Activated naive CD8-positive, alpha-beta T cell treated with anti-CD3 and anti-CD28 coated beads for 36 hours (primary cell): ENCODE data around the gene LIFR. TPM values are rescaled to one million over a fixed set of nuclear protein-coding genes. Genes with fewer than 3 reads are reported as not detected.
"Not testable (repeated sequence)": the region's sequence is repeated elsewhere in the genome, so short reads cannot be mapped to it uniquely, and the experiment has no call there.

Experiments used
- DNase-seq: peaks from one replicate; pipeline ENCODE4 v3.0.0; 2021
- H3K27ac Mint-ChIP-seq: one replicate; pipeline ENCODE4 v1.8.0; 2022; ENCODE audit warnings: mild to moderate bottlenecking, moderate library complexity, mixed read lengths
- H3K27me3 Mint-ChIP-seq: one replicate; pipeline ENCODE4 v1.8.0; 2022; ENCODE audit warnings: mild to moderate bottlenecking, mixed read lengths
- H3K36me3 Mint-ChIP-seq: one replicate; pipeline ENCODE4 v1.8.0; 2021; ENCODE audit warnings: mild to moderate bottlenecking, mixed read lengths
- H3K4me1 Mint-ChIP-seq: one replicate; pipeline ENCODE4 v1.8.0; 2021; ENCODE audit warnings: mixed read lengths
- H3K4me3 Mint-ChIP-seq: one replicate; pipeline ENCODE4 v1.8.0; 2022; ENCODE audit warnings: mild to moderate bottlenecking, moderate library complexity, mixed read lengths
- H3K9me3 Mint-ChIP-seq: one replicate; pipeline ENCODE4 v1.8.0; 2022; ENCODE audit warnings: mixed read lengths
- total RNA-seq, 2 experiments: library from RNA; stranded (reverse); gene quantifications; one replicate each; pipeline ENCODE4 v1.2.3, GENCODE V29; 2021

The LIFR gene
- total RNA-seq, 2 experiments from 2014 or later: not detected

DNA sequence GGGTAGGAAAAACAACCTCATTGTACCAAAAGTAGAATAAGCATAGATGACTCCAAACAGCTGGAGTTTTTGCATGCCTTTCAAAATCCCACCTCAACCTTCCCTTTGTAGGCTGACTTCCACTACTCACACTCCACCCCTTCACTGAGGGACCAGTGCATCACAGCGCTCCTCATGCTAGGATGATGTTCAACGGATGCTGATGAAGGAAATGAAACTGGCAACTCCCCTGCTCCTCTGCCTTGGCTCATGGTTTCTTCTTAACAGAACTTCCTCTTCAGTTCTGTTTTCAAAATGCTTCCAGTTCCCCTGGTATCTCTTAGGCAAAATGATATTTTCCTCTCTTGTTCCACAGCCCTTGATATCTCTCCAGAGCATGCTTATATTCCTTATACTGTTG is 29.0 kb downstream of the LIFR start:
- H3K27ac Mint-ChIP-seq: no peak overlapping the region
- H3K4me1 Mint-ChIP-seq: no peaks in the 10 kb centered on the region
- no peaks in the 10 kb centered on the region for H3K36me3 Mint-ChIP-seq
- no peak overlapping the region for H3K4me3 Mint-ChIP-seq
- peaks cover 50% of the 10 kb centered on the region for H3K27me3 Mint-ChIP-seq
- no peaks in the 10 kb centered on the region for H3K9me3 Mint-ChIP-seq
- DNase-seq: no peak

GRCh38 chr5:38524022-38524421 is 32.4 kb downstream of the LIFR start:
- Mint-ChIP-seq H3K9me3 (no peaks in the 10 kb centered on the region), H3K27me3 (peaks cover 62% of the 10 kb centered on the region), H3K27ac (no peak overlapping the region), H3K4me3 (no peak overlapping the region), H3K4me1 (no peaks in the 10 kb centered on the region), H3K36me3 (no peaks in the 10 kb centered on the region)
- no peak for DNase-seq

GRCh38 chr5:38519476-38519875 is 37.0 kb downstream of the LIFR start:
- no peak for DNase-seq
- Mint-ChIP-seq H3K27me3 (peaks cover 34% of the 10 kb centered on the region), H3K4me3 (no peak overlapping the region), H3K36me3 (no peaks in the 10 kb centered on the region), H3K27ac (no peak overlapping the region), H3K4me1 (no peaks in the 10 kb centered on the region), H3K9me3 (no peaks in the 10 kb centered on the region)

GRCh38 chr5:38518341-38518740 is 38.1 kb downstream of the LIFR start:
- H3K27ac Mint-ChIP-seq: no peak overlapping the region
- DNase-seq: no peak
- no peaks in the 10 kb centered on the region for H3K4me1 Mint-ChIP-seq
- H3K4me3 Mint-ChIP-seq: no peak overlapping the region
- peaks cover 33% of the 10 kb centered on the region for H3K27me3 Mint-ChIP-seq
- no peaks in the 10 kb centered on the region for H3K9me3 Mint-ChIP-seq
- H3K36me3 Mint-ChIP-seq: no peaks in the 10 kb centered on the region

GRCh38 chr5:38516649-38517048 is 39.8 kb downstream of the LIFR start:
- H3K4me3 Mint-ChIP-seq, DNase-seq, H3K9me3 Mint-ChIP-seq, H3K36me3 Mint-ChIP-seq, H3K27ac Mint-ChIP-seq, H3K4me1 Mint-ChIP-seq: not testable (repeated sequence)
- H3K27me3 Mint-ChIP-seq: peaks cover 24% of the 10 kb centered on the region

GRCh38 chr5:38515646-38516045 is 40.8 kb downstream of the LIFR start:
- peaks cover 16% of the 10 kb centered on the region for H3K27me3 Mint-ChIP-seq
- no peaks in the 10 kb centered on the region for H3K36me3 Mint-ChIP-seq
- no peaks in the 10 kb centered on the region for H3K9me3 Mint-ChIP-seq
- no peaks in the 10 kb centered on the region for H3K4me1 Mint-ChIP-seq
- DNase-seq: no peak
- no peak overlapping the region for H3K27ac Mint-ChIP-seq
- no peak overlapping the region for H3K4me3 Mint-ChIP-seq

GRCh38 chr5:38515092-38515491 is 41.4 kb downstream of the LIFR start:
- Mint-ChIP-seq H3K36me3 (no peaks in the 10 kb centered on the region), H3K4me3 (no peak overlapping the region), H3K4me1 (no peaks in the 10 kb centered on the region), H3K9me3 (no peaks in the 10 kb centered on the region), H3K27ac (no peak overlapping the region), H3K27me3 (peaks cover 11% of the 10 kb centered on the region)
- DNase-seq: no peak

GRCh38 chr5:38509185-38509584 is 47.3 kb downstream of the LIFR start:
- no peak overlapping the region for H3K27ac Mint-ChIP-seq
- H3K36me3 Mint-ChIP-seq: no peaks in the 10 kb centered on the region
- H3K9me3 Mint-ChIP-seq: no peaks in the 10 kb centered on the region
- DNase-seq: no peak
- peaks cover 27% of the 10 kb centered on the region for H3K27me3 Mint-ChIP-seq
- H3K4me1 Mint-ChIP-seq: no peaks in the 10 kb centered on the region
- H3K4me3 Mint-ChIP-seq: no peak overlapping the region

DNA sequence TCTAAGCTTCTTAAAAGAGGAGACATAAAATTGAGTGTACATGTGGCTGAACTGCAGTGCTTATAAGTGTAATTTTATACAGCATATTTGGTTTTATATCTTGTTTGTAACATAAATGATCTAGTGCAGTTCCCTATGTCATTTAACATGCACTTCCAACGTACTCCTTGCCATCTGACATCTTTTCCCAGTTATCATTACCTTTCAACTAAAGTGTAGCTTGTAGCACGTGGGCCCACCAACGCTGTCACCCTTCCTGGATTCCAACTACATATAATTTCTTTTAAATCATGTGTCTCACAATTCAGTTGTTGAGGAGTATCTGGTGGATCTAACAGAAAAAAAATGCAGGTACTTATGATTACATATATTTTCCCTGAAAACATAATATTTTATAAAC is 50.1 kb downstream of the LIFR start:
- Mint-ChIP-seq H3K4me3 (no peak overlapping the region), H3K4me1 (no peaks in the 10 kb centered on the region), H3K27me3 (peaks cover 17% of the 10 kb centered on the region), H3K27ac (no peak overlapping the region), H3K36me3 (no peaks in the 10 kb centered on the region), H3K9me3 (no peaks in the 10 kb centered on the region)
- DNase-seq: no peak

GRCh38 chr5:38500573-38501260 is 55.7 kb downstream of the LIFR start:
- Mint-ChIP-seq H3K27me3 (peaks cover 15% of the 10 kb centered on the region), H3K27ac (no peak overlapping the region), H3K9me3 (no peaks in the 10 kb centered on the region), H3K36me3 (no peaks in the 10 kb centered on the region), H3K4me1 (no peaks in the 10 kb centered on the region), H3K4me3 (no peak overlapping the region)
- DNase-seq: no peak

DNA sequence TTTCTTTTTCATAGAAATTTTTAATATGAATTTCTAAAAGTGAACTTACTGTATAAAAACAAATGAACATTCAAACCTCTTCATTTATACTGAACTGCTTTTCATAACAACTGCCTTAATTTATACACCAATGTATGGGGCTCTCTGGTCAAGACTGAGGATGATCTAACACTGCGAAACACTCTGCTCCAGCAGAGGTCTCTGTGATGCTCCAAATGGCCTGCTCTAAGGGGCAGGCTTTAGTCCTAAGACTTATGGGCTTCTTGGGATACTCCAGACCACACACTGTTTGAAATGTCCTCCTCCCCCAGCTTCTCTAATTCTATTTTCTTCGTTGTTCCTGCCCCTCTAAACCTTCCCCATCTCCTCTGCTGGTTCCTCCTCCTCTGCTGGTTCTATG is 58.5 kb downstream of the LIFR start:
- Mint-ChIP-seq H3K27me3 (peaks cover 24% of the 10 kb centered on the region), H3K4me1 (no peaks in the 10 kb centered on the region), H3K4me3 (no peak overlapping the region), H3K27ac (no peak overlapping the region), H3K9me3 (no peaks in the 10 kb centered on the region), H3K36me3 (no peaks in the 10 kb centered on the region)
- no peak for DNase-seq

DNA sequence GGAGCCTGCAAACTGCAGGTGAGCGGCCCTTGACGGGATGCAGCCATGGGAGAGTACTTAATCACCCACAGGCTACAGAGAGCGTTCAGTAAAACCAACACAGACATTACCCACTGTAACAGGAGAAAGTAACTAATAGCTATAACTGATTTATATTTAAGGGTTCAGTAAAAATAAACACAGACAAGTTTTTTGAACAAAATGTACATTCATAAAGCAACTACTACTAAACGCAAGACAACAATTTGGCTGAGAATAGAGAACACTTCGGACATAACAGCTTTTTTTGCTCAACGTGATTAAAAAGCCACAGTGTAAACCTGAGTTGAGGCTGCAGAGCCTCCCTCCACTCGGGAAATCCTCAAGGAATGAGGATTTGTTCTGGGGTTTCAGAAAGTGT is 61.7 kb downstream of the LIFR start:
- no peak overlapping the region for H3K27ac Mint-ChIP-seq
- H3K9me3 Mint-ChIP-seq: no peaks in the 10 kb centered on the region

GRCh38 chr5:38494175-38494574 is 62.3 kb downstream of the LIFR start:
- Mint-ChIP-seq H3K27ac (no peak overlapping the region), H3K36me3 (no peaks in the 10 kb centered on the region), H3K4me1 (no peaks in the 10 kb centered on the region), H3K4me3 (no peak overlapping the region), H3K27me3 (peaks cover 31% of the 10 kb centered on the region), H3K9me3 (no peaks in the 10 kb centered on the region)
- DNase-seq: no peak

More for the DNA sequence above, 61.7 kb downstream of the LIFR start:
- H3K4me1 Mint-ChIP-seq: no peaks in the 10 kb centered on the region
- H3K27me3 Mint-ChIP-seq: peaks cover 34% of the 10 kb centered on the region
- no peaks in the 10 kb centered on the region for H3K36me3 Mint-ChIP-seq
- no peak for DNase-seq
- no peak overlapping the region for H3K4me3 Mint-ChIP-seq

GRCh38 chr5:38483805-38484398 is 72.5 kb downstream of the LIFR start:
- Mint-ChIP-seq H3K4me3 (no peak overlapping the region), H3K27me3 (peaks cover 60% of the 10 kb centered on the region), H3K36me3 (no peaks in the 10 kb centered on the region), H3K9me3 (no peaks in the 10 kb centered on the region), H3K4me1 (peaks cover 3% of the 10 kb centered on the region), H3K27ac (no peak overlapping the region)
- no peak for DNase-seq

GRCh38 chr5:38479315-38479904 is 77.0 kb downstream of the LIFR start:
- no peak for DNase-seq
- no peaks in the 10 kb centered on the region for H3K9me3 Mint-ChIP-seq
- H3K4me3 Mint-ChIP-seq: no peak overlapping the region
- no peaks in the 10 kb centered on the region for H3K36me3 Mint-ChIP-seq
- no peak overlapping the region for H3K27ac Mint-ChIP-seq
- peaks cover 68% of the 10 kb centered on the region for H3K27me3 Mint-ChIP-seq
- H3K4me1 Mint-ChIP-seq: no peaks in the 10 kb centered on the region

DNA sequence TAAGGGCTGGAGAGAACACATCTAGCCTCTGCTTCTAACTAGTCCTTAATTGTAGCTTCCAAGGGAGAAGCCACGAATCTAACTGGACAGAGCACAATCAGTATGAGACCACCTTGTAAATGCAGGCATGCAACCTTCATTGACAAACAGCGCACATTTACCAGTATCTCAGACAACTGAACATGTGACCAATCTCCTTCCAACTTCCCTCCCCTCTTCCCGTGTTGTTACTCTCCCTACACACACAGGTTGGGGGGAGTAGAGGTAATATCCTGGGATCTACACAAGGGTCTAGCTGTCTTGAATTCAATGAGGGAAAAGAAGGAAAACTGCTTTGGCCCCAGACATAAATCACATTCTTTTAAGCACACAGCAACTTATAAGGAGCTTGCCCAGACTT is 77.6 kb downstream of the LIFR start:
- Mint-ChIP-seq H3K9me3 (no peaks in the 10 kb centered on the region), H3K27ac (no peak overlapping the region), H3K27me3 (peaks cover 69% of the 10 kb centered on the region), H3K4me1 (no peaks in the 10 kb centered on the region), H3K36me3 (no peaks in the 10 kb centered on the region), H3K4me3 (no peak overlapping the region)
- DNase-seq: no peak
